GM18505 (cell line): ENCODE data around the gene NHSL2.

Experiments used
- ATAC-seq: cut with Tn5 transposase; IDR thresholded peaks from one replicate; pipeline ENCODE4 v1.9.1; 2021; ENCODE audit not compliant: unreplicated experiment
- POLR2A ChIP-seq: IDR thresholded peaks from 4 replicates; pipeline ENCODE4 v1.6.1; 2011; ENCODE audit warnings: borderline replicate concordance; ENCODE audit not compliant: insufficient read depth, insufficient read length; ENCODE audit errors: extremely low read depth

The NHSL2 gene

DNA sequence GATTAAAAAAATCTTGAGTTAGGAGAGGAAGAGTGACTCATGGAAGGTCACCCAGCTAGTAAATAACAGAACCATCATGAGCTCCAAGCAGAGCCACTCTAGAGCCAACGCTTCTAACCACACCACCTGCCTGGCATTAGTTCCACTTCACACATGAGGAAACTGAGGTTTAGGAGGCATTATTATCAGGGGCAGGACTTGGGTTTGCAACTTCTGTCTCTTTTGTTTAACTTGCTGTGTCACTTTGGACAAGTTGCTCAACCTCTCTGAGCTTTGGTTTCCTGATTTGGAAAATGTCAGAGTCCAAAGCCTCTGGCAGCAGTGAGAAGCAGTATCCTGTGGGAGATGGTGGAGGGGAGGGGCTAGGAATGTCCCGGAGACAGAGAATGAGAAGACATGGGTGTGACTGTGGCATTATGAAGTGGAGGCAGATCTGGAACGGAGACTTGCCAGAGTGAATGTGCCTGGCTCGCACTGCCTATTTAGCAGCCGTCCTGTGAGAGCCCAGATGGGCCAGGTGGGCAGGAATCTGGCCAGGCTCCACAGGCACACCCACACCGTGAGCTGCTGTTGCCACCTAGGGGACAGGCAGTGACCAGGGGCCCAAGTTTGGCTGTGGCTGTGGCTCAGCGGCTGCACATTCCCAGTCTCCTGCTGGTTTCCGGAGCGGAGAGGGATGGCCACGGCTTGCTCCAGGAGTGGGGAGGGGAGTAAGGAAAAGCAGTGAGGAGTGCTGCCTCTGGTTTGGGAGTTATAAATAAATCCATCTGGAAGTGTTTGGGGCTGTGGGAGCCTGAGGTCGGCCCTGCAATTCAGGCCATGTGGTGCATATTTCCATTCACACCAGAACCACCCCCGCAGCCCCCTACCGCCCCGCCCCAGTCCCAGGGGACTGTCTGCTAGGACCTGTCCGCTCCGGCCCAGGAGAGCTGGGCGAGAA lies 93.4 kb downstream of the NHSL2 start:
- no peak for ATAC-seq
- TF ChIP-seq POLR2A: no peak

DNA sequence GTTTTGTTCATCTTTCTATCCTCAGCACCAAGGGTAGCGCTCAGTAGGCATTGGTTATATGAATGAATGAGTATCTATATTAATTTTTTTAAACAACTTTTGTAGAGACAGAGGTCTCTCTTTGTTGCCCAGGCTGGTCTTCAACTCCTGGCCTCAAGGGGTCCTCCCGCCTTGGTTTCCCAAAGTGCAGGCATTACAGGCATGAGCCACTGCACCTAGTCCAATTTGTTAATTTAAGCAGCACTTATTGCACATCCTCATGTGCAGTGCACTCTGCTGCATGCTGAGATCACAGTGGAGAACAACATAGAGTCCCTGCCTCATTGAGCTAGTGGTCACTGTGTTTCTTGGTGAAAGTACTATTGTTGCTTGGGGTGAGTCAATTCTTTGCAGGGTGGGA lies 94.4 kb downstream of the NHSL2 start:
- ATAC-seq: no peak
- TF ChIP-seq POLR2A: no peak

DNA sequence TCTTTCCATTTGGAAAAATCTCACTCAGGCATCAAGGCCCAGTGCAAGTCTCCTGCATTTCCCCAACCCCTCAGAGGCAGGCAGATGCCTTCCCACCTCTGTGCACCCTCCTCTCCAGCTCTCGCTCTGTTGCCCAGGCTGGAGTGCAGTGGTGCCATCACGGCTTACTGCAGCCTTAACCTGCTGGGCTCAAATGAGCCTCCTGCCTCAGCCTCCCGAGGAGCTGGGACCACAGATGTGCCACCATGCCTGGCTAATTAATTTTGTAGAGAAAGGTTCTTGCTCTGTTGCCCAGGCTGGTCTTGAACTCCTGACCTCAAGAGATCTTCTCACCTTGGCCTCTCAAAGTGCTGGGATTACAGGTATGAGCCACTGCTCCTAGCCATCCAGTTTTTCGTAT lies 95.8 kb downstream of the NHSL2 start:
- no peak for ATAC-seq
- TF ChIP-seq POLR2A: no peak

DNA sequence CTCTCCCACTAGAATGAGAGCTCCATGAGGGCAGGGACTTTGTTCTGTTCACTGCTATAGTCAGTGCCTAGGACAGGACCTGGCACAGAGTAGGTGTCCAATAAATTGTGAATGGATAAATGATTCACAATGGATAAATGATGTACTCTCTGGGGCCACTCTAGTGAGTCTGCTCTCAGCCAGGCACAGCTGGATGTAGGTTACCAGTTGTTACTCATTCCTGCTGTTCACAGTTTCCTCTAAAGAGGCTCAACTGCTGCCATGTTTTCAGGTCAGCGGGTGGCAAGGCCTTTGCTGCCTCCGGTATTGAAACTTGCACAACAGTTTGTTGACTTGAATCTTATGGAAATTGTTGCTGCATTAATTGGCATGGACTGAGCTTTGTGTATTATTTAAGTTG lies 99.1 kb downstream of the NHSL2 start:
- no peak for ATAC-seq
- no peak for TF ChIP-seq POLR2A

DNA sequence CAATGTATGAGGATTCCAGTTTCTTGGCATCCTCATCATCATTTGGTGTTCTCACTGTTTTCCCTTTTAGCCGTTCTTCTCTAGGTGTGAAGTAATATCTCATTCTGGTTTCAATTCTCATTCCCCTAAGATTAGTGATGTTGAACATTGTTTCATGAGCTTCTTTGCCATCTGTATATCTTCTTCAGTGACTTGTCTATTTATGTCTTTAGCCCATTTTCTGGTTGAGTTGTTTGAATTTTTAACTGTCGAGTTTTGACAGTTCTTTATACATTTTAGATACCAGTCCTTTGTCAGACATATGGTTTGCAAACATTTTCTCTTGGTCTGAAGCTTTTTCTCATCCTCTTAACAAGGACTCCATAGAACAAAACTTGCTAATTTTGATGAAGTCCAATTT lies 101.1 kb downstream of the NHSL2 start:
- ATAC-seq: no peak
- TF ChIP-seq POLR2A: no peak

DNA sequence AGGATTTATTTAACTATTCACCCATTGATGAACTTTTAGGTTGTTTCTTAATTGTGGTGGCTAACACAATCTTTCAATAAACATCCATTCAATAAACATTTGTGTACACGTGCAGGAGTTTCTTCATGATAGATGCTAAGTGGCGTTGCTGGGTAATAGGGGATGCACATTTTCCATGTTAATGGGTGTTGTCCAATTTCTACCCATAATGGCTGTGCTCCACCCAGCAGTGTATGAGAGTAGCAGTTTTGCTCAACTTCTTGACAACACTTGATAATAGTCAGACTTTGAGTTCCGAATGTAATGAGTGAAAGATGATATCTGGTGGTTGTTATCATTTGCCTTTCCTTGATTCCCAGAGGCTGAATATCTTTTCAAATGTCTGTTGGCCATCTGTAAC lies 104.7 kb downstream of the NHSL2 start:
- no peak for ATAC-seq
- TF ChIP-seq POLR2A: no peak

DNA sequence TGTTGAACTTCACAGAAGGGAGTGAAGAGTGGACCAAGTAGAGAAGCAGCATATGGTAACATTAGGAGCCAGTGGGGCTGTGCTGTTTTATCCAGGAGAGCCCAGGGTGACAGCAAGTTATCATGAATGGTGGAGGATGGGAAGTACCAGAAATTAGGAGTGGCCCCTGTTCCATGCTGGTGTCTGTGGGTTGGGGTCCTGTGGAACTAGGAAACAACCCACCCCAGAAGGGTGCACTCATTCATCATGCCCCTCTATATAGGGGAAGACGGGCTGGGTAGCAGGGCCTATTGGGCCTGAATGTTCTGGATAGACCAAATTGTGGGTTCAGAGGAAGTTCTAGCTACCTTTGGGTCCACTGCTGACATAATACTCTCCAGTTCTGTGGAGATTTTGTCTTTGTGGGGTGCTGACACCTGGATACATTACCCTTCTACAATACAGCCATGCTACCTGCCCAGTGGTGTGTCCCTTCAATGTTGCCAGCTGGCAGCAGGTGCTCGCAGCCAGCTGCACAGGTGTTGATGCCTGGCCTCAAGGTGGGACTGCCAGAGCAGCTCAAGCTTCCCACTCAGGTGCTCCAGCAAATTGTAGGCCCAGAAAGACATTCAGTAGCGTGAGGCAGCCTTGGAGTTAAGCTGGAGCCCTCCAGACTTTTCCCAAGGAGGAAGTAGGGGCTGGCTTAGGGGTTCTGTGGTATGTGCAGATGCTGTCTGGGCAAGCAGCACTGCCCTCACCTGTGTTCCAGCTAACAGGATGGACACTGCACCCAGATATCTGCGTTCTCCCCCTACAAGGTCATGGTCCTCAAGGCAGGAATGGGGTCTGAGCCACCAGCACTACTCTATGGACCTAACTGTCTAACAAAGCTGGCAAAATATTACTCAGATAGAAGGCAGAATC lies 106.5 kb downstream of the NHSL2 start:
- no peak for ATAC-seq
- no peak for TF ChIP-seq POLR2A

DNA sequence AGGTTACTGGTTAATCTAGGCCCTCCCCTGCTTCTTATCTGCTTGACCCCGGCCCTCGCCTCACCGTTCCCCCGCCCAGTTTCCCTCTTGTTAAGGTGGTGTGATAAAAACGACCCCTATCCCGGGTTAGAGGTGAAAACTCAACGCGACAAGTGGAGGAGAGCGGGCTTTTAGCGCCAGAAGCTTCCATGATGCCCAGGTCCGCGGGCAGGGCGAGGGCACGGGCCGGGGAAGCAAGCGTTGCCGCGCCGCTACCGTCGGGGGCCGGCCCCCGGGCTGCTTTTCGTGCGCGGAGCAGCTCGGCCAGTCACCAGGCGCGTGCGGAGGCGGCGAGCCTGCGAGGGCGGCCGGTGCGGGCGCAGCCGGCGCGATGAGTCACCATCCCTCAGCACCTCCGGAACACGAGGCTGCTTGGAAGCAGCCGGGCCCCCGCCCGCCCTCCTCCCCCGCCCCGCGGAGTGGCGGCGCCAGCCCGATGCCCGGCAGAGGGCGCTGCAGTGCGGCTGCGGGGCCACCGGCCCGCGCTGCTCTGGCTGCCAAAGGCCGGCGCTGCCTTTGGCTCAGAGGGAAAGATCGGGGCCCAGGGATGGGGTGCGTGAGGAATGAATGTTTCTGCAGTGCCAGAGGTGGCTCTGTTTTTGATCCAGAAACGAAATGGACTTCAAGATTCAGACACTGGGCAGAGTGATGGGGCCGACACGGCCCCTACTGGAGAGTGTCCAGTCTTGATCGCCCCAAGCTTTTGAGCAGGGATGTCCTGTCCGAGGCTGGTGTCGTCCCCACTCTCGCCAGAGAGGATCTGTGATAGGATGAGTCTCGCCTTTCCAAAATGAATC lies 107.8 kb downstream of the NHSL2 start:
- TF ChIP-seq POLR2A: no peak
- ATAC-seq: peak; percentile 59

DNA sequence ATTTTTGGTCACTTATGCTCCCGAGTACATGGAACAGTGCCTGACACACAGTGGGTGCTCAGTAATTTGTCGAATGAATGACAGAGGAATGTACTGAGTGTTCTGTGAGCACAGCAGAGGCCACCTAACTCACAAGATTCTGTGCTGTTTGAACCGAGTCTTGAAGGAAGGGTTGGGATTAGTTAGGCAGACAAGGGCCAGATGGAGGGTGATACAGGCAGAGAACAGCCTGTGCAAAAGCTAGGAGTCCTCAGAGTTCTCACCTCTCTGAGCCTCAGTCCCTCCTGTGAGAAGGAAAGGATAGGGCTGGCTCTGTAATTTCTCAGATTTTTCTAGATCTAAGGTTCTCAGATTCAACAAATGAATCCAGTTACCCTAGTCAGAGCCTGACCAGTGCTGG lies 108.8 kb downstream of the NHSL2 start:
- TF ChIP-seq POLR2A: no peak
- no peak for ATAC-seq

DNA sequence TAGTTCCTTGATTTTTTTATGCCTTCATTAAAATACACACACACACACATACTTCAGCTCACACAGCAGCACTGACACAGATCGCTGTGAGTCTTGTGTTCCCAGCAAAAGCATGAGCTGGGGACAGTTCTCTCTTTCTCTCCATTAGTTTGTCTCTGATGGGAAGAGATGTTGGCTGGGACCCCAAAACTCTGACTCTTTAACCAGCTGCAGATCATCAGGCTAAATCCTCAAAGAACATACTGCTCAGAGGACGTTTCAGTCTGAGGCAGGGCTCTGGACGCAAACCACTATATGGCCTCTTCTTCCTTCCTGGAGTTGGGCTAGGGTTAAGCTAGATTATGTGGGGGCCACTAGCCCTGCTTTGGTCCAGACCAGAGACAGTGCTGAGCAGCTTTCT lies 109.6 kb downstream of the NHSL2 start:
- TF ChIP-seq POLR2A: no peak
- no peak for ATAC-seq

DNA sequence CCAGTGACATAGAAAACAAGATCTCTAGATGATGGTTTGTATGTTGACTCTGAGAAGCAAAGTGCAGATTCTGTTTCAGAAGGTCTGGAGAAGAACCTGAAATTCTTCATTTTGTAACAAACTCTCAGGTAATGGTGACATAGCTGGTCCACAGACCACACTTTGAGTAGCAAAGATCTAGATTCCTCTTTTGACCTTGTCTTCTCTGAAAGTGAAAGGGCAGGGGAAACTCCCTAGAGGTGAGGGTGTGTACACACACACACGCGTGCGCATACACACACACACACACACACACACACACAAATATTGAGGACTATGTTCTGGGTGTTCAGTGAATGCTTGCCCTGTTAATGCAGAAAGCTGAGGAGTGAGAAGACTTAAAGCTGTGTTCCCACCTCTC lies 110.1 kb downstream of the NHSL2 start:
- ATAC-seq: peak; percentile 46

DNA sequence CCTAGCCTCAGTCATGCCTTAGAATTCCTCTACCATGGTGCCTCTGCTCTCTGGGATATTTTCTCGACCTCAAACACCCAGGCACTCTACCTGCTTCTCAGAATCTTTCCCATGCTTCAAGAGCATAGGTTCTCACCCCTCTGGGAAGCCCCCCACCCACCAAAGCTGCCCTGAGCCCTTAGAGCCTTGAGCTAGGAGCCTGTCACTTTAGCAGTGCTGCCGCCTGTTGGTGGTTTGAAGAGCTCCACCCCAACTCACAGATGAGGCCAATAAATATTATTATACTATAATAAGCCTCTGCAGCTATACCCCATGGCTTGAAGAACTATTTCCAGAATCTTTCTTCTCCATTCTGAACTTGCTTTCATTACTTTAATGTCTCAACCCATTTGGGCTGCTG lies 111.3 kb downstream of the NHSL2 start:
- no peak for ATAC-seq
- TF ChIP-seq POLR2A: no peak

More for the DNA sequence above, 110.1 kb downstream of the NHSL2 start:
- no peak for TF ChIP-seq POLR2A

DNA sequence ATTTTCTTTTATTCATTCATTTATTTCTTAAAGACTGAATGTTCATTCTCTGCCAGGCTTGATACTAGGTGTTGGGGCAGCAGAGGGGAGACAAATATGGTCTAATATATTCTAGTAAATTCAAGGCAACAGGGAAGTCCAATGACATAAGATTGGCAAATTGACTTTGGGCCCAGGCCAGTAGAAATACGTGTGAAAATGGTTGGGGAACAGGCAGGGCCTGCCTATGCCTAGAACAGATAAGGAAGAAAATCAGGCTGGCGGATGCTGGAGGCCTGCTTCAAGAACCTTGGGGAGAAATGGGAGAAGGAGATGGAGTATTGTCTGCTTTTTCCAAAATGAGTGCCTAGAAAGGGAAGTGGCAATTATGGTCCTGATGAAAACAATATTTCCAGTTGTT lies 112.4 kb downstream of the NHSL2 start:
- no peak for ATAC-seq
- TF ChIP-seq POLR2A: no peak
